ENCODE measurements around the gene MSI2.

Gene MSI2

DNA sequence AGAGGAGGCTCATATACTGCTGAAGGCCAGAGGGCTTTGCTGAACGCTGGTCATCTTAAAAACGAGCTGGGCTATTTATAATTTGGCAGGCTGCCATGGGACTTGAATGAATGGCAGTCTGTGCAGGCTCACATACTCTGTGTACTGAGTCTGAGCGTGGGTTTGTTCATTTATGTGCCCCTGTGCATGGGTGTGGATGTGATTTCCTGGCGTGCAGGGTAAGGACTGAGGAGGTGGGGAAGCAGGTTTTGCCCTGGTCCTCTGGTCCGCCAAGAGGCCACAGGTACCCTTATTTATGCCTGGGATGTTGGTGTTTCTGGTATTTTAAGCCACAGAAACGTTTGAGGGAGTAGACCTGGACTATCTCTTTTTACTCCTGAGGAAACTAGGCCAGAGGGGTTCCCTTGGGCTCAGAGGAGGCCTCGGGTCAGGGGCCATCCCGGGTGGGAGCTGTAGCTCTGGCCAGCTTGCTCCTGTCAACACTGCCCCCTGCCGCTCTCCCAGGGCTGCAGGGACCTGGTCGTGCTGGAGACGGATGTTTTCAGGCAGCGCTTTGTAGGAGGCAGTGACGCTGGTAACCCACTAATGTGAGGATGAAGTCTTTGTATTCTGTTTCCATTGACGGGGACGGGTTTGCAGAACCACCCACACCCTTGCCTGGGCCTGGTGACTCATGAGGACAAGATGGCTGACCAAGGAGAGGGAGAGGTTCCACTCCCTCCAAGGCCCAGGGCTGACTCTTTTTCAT, 184.4 kb downstream of the MSI2 start:
- H4K20me1 ChIP-seq (ENCODE audit: insufficient read depth, low read length): no peaks in the 10 kb centered on the region
- no peaks in the 10 kb centered on the region for H3K9me2 ChIP-seq (ENCODE audit: low read depth, low read length)
- TF ChIP-seq, protein P1, sequence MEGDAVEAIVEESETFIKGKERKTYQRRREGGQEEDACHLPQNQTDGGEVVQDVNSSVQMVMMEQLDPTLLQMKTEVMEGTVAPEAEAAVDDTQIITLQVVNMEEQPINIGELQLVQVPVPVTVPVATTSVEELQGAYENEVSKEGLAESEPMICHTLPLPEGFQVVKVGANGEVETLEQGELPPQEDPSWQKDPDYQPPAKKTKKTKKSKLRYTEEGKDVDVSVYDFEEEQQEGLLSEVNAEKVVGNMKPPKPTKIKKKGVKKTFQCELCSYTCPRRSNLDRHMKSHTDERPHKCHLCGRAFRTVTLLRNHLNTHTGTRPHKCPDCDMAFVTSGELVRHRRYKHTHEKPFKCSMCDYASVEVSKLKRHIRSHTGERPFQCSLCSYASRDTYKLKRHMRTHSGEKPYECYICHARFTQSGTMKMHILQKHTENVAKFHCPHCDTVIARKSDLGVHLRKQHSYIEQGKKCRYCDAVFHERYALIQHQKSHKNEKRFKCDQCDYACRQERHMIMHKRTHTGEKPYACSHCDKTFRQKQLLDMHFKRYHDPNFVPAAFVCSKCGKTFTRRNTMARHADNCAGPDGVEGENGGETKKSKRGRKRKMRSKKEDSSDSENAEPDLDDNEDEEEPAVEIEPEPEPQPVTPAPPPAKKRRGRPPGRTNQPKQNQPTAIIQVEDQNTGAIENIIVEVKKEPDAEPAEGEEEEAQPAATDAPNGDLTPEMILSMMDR (IDR thresholded peaks at IDR 0.05; ENCODE audit: low read length): peak; percentile 68
- TF ChIP-seq EZH2 (IDR thresholded peaks at IDR 0.05; ENCODE audit: borderline replicate concordance, low read length): no peak
- peak overlapping the region; percentile 34 for H3K4me3 ChIP-seq (ENCODE audit: low read depth, low read length, poor library complexity, severe bottlenecking)
- H3K9me3 ChIP-seq (ENCODE audit: low read length): no peaks in the 10 kb centered on the region
- H3K27ac ChIP-seq (ENCODE audit: low read depth, low read length, poor library complexity, severe bottlenecking): peak overlapping the region; percentile 97
- no peak overlapping the region for H2AFZ ChIP-seq (ENCODE audit: low read length)
- peaks cover 34% of the 10 kb centered on the region for H3K79me2 ChIP-seq (ENCODE audit: insufficient read depth, low read length)
- peaks cover 20% of the 10 kb centered on the region; the same call in 1 of the 2 replicates for H3K36me3 ChIP-seq (ENCODE audit: insufficient read depth, low read length)
- no peaks in the 10 kb centered on the region for H3F3A ChIP-seq (ENCODE audit: insufficient read depth, low read length)
- H3K4me2 ChIP-seq (ENCODE audit: low read length): peak overlapping the region; percentile 60
- H3K4me1 ChIP-seq (ENCODE audit: insufficient read depth, low read length, severe bottlenecking): peaks cover 100% of the 10 kb centered on the region
- H3K27me3 ChIP-seq (ENCODE audit: insufficient read depth, low read length): no peaks in the 10 kb centered on the region
- H3K9ac ChIP-seq (ENCODE audit: low read length): peak overlapping the region; percentile 87

DNA sequence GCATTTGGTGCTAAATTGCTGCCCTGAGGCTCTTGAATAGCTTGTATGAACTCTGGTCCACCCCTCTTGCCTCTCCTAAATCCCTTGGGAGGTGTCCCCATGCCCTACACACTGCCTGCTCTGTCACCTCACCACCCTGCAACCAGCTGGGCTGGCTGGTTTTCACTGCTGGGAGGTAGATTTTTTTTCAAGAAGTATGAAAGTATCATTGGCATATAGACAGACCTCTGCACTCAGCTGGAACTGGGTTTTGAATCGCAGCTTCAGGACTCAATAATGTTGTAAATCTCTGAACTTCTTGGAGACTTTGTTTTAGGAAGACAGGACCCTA, 184.9 kb downstream of the MSI2 start:
- H4K20me1 ChIP-seq (ENCODE audit: insufficient read depth, low read length): no peaks in the 10 kb centered on the region
- no peak overlapping the region for H2AFZ ChIP-seq (ENCODE audit: low read length)
- no peaks in the 10 kb centered on the region for H3K27me3 ChIP-seq (ENCODE audit: insufficient read depth, low read length)
- H3K36me3 ChIP-seq (ENCODE audit: insufficient read depth, low read length): peaks cover 22% of the 10 kb centered on the region; the same call in 1 of the 2 replicates
- H3K79me2 ChIP-seq (ENCODE audit: insufficient read depth, low read length): peaks cover 34% of the 10 kb centered on the region
- peaks cover 100% of the 10 kb centered on the region for H3K4me1 ChIP-seq (ENCODE audit: insufficient read depth, low read length, severe bottlenecking)
- H3K4me2 ChIP-seq (ENCODE audit: low read length): peak overlapping the region; percentile 60
- no peaks in the 10 kb centered on the region for H3F3A ChIP-seq (ENCODE audit: insufficient read depth, low read length)
- H3K4me3 ChIP-seq (ENCODE audit: low read depth, low read length, poor library complexity, severe bottlenecking): peak overlapping the region; percentile 34
- H3K9me2 ChIP-seq (ENCODE audit: low read depth, low read length): no peaks in the 10 kb centered on the region
- peak overlapping the region; percentile 97 for H3K27ac ChIP-seq (ENCODE audit: low read depth, low read length, poor library complexity, severe bottlenecking)
- H3K9me3 ChIP-seq (ENCODE audit: low read length): no peaks in the 10 kb centered on the region
- peak overlapping the region; percentile 87 for H3K9ac ChIP-seq (ENCODE audit: low read length)
- no peak for TF ChIP-seq EZH2 (IDR thresholded peaks at IDR 0.05; ENCODE audit: borderline replicate concordance, low read length)
- TF ChIP-seq, protein P1 (IDR thresholded peaks at IDR 0.05; ENCODE audit: low read length): no peak

DNA sequence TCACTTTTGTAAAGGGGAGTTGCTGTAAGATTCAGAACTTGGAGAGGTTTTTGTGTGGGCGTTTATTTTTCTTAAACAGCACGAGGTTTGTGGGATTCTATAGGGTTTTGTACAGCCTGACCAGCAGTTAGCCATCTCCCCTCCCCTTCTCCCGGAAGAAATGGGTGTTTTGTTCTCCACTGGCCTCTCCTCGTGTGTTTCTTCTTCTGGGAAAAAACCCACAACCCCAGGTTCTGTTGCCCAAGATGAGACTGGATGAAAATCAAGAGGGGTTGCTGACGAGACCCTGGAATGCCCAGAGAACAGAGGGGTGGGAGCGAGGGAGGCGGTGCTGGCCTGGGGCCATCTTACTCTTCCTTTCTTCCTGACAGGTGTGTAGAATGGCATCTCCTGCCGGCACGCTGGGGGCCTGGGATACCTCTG, 186.1 kb downstream of the MSI2 start:
- Histone ChIP-seq H3K36me3 (ENCODE audit: insufficient read depth, low read length) (peaks cover 20% of the 10 kb centered on the region; the same call in 1 of the 2 replicates), H3K4me2 (ENCODE audit: low read length) (peak overlapping the region; percentile 78), H3K9ac (ENCODE audit: low read length) (peak overlapping the region; percentile 87), H2AFZ (ENCODE audit: low read length) (no peak overlapping the region), H3K4me1 (ENCODE audit: insufficient read depth, low read length, severe bottlenecking) (peaks cover 100% of the 10 kb centered on the region), H3K27ac (ENCODE audit: low read depth, low read length, poor library complexity, severe bottlenecking) (peak overlapping the region; percentile 97), H3K9me2 (ENCODE audit: low read depth, low read length) (no peaks in the 10 kb centered on the region), H3F3A (ENCODE audit: insufficient read depth, low read length) (no peaks in the 10 kb centered on the region), H3K27me3 (ENCODE audit: insufficient read depth, low read length) (no peaks in the 10 kb centered on the region), H3K9me3 (ENCODE audit: low read length) (no peaks in the 10 kb centered on the region), H4K20me1 (ENCODE audit: insufficient read depth, low read length) (no peaks in the 10 kb centered on the region), H3K4me3 (ENCODE audit: low read depth, low read length, poor library complexity, severe bottlenecking) (peak overlapping the region; percentile 66), H3K79me2 (ENCODE audit: insufficient read depth, low read length) (peaks cover 38% of the 10 kb centered on the region)
- TF ChIP-seq, protein P1 (IDR thresholded peaks at IDR 0.05; ENCODE audit: low read length): no peak
- no peak for TF ChIP-seq EZH2 (IDR thresholded peaks at IDR 0.05; ENCODE audit: borderline replicate concordance, low read length)
